HG02759 (cell line): ENCODE results near the gene SERPINE2.

Experiments used
- ATAC-seq: cut with Tn5 transposase; IDR thresholded peaks from one replicate; pipeline ENCODE4 v1.9.1; 2021; ENCODE audit warnings: mild to moderate bottlenecking, moderate library complexity; ENCODE audit not compliant: unreplicated experiment

The SERPINE2 gene

GRCh38 chr2:224046752-224047151, 7.7 kb upstream of the SERPINE2 start:
- ATAC-seq: no peak

DNA sequence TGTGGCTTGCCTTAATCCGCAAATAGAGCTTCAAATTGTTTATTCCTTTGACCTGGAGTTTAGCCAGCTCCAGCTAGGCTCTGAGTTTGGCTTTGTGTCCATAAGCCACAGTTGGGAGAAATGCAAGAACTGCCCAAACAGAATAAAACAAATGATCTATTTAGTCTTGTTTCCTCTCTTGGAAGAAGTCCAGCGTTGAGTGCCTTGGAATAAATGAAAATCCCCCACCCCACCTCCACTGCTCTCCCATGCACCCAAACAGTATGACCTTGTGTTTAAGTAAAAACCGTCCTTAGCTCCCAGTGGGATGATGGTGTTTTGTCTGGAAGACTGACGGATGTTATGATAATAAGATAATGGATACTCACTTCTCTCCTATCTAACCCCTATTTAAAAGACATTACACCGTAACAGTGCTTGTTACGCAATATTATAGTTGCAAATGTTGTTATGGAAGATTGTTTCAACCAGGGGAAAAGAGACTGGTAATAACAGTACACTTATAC, 3.2 kb upstream of the SERPINE2 start:
- ATAC-seq: no peak

DNA sequence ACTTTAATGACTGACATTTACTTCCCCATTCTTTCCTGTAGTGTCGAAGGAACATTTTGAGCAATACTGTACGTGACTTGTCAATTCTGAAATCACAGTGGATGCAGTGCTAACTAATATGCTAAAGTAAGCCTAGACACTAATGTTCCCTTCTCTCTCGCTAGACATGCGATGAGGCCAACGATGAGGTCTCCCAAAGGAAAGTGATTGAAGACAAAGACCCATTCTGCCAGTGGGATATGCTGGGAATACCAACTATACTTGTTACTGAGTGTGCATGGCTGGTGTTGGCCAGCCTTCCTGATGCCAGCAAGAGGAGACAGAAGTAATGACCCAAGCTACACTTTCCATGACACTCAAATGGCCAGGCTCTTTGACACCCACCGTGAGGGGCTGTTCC, 2.5 kb upstream of the SERPINE2 start:
- no peak for ATAC-seq

GRCh38 chr2:224040753-224041152, 1.7 kb upstream of the SERPINE2 start:
- ATAC-seq: no peak

DNA sequence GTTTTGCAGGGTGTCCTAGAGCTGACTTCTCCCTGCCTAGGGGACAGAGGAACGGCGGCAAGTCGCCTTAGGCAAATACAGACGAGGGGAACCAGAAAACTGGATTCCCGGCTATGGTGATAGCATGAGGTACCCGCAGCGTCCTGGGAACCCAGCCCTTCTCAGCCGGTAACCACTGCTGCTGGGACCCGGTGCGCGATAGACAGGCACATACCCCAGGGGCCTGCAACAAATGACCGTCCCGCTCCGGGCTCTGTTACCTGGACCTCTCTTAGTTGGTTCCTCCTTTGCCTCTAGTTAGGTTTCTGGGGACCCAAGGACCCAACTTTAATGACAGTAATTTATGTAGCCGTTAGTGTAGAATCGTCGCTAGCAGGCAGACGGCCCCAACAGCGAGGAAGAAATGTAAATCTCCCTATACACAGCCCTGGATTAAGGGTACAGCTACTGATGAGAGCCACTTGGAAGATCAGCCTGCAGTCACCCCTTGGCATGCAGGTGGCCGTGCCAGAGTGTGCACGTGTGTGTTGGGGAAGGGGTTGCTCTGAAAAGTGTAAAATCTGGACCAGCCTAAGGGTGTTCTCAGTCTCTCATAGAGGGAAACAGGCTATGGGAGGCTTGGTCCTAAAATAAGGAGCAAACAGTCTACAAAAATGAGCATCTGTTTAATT, 819 bp upstream of the SERPINE2 start:
- ATAC-seq: peak; percentile 18

- peak; percentile 35 for ATAC-seq
Observed at GRCh38 chr2:224038830-224039079, 331 bp downstream of the SERPINE2 start.

DNA sequence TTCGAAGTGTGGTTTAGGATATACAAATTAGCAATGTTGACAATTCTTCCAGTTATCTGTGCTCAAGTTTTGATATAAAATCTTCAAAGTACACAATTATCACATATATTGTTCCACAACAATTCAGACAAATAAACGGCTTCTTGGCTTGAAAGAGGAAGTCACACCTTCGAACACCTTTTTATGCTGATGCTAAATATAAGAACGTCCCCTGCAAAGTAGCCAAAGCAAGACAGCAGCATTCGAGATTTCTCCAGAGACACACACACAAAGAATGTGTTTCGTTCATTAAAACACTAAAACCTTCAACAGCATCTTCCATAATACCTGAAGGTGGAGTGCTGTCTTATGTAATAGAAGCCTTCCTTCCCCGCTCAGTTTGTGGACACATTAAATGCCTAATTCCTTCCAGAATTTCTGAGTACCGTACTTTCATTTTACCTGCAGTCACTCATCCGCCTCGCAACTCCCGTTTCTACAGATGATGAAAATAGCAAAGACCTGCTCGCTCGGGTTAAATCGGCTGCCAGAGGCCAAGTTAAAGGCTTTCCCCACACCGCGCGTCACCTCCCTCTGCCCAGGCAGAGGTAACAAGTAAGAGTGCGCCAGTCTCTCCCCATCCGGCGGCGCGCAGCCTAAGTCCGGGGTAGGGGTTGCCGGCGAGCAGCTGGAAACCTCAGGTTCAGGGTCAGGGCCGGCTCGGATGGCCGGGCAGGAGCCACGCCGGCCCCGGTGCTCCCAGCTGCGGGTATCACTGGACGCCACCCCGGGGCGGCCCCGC, 847 bp downstream of the SERPINE2 start:
- peak; percentile 54 for ATAC-seq

GRCh38 chr2:224036731-224037361, 2.2 kb downstream of the SERPINE2 start:
- no peak for ATAC-seq

DNA sequence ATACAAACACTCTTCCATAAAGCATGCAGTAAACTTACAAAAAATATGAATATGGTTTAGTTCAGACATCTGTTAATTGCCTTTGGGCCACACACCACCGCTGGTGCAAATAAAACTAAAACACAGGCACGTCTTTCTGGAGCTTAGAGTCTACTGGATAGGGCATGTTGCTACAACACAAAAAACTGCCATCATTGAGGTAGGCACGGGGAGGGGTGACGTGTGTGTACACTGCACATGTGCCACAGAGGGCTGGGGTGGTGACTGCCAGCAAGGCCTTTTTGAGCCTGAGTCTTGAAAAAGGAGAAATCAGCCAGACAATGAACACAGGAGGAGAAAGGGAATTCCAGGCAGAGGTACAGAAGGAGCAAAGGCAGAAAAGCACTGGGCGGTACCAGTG, 5.1 kb downstream of the SERPINE2 start:
- ATAC-seq: no peak

DNA sequence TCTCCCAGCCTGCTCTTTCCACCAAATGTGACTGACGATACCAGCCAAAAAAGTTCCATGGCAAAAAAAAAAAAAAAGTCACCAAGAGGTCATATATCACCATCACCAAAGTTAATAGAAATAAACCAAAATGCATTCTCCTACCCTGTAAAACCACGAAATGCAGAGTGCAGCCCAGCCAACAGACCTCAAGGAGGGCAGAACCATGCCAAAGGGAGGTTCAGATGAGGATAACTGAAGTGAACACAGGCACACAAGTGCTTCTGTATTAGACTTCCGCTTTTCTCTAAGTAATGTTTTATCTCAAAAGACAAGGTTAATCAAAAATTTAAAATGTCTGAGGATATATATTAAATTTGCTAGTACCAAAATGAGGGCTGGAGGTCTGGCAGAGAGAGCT, 5.5 kb downstream of the SERPINE2 start:
- no peak for ATAC-seq

- no peak for ATAC-seq
Observed at GRCh38 chr2:224032283-224032682, 6.8 kb downstream of the SERPINE2 start.

DNA sequence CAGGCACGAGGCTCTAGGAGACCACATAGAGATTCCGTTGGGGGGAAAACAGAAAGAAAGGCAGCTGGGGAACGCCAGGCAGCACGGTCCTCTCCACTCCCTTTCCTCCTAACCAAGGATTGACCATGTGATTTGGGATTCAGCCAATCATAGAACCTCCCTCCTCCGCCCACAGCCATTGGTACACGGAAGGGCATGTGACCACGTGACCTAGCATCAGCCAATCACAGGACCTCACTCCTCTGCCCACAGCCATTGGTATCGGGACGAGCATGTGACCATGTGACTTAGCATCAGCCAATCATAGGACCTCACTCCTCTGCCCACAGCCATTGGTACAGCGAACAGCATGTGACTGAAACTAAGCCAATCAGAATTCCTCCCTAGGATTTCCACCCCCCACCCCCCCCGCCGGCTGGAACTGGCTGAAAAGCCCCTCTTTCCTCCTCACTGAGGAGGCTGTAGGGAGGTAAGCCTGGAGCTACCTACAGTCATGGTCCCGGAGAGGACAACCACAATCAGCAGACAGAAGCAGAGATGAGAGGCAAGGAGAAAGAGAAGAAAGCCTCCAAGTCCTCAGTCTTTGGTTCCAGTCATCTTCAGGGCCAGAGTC, 7.6 kb downstream of the SERPINE2 start:
- no peak for ATAC-seq

DNA sequence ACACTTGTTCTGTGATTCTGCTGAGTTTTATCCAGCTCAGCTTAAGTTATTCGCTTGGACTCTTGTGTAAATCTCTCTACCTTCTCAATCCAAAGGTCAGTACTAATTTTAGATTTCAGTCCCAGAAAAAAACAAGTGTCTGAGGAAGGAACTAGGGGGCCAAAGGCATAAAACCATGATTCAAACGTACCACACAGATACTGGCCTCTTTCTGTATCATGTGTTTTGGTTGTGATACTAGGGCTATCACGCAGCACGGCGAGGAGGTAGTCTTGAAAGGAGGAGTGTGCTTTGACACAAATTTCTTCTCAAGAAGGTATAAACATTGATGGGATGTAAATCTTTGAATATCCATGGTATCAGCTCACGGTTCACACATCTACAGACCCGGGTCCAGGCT, 8.3 kb downstream of the SERPINE2 start:
- ATAC-seq: no peak

- no peak for ATAC-seq
Observed at GRCh38 chr2:224029876-224030275, 9.2 kb downstream of the SERPINE2 start.

DNA sequence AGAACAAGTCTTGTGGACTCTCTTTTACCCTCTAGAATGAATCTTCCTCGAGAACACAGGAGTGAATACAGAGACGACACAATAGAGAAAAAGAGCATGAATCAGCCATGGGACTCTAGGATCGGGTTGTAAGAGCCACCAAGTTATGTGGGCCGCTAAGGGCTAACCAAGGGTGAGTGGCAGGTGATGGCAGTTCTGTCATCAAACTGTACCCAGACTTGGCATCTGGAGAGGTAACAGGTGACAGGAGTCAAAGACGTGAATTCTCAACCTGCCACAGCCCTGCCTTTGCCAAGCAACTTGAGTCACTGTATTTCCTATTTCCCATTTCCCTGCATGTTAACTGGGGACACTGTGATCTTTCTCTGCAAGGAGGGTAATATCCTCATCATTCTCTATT, 11.2 kb downstream of the SERPINE2 start:
- ATAC-seq: no peak

DNA sequence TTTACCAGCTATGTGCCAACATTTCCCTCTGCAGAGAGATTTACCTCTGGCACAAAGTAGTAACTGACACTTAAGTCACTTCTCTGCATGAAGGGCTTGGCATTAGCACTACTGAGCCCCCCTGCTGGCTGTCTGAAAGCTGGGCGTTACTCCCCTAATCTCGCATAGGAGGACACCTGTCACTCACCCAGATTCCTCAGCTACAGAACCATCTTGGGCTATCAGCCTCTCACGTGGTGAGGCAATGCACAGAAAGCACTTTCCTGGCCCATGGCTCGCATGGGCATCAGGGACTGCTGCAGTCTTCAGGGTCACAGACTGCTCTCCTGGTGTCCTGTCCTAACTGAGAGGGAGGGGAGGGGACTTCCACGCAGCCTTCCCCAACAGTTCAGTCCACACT, 12.0 kb downstream of the SERPINE2 start:
- ATAC-seq: no peak

- ATAC-seq: peak; percentile 93
Observed at GRCh38 chr2:224025874-224026273, 13.2 kb downstream of the SERPINE2 start.

DNA sequence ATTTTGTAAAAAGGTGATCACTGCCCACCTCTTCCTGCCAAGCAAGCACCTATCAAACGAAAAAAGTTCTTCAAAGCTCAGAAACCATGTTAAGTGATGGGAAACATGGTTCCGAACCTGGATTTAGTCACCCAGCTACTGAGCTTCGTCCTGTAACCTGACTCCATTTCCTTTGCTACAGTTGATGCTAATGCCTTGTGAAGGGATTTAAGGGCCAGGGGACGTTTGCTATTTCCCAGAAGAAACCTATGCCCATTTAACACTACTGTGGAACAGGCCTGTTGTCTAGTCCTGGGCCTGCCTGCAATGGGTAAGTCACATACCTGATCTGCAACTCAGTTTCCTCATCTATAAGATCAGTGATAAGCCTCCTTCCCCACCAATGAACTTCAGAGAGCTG, 14.8 kb downstream of the SERPINE2 start:
- ATAC-seq: no peak

- ATAC-seq: no peak
Observed at GRCh38 chr2:224023188-224023587, 15.9 kb downstream of the SERPINE2 start.

DNA sequence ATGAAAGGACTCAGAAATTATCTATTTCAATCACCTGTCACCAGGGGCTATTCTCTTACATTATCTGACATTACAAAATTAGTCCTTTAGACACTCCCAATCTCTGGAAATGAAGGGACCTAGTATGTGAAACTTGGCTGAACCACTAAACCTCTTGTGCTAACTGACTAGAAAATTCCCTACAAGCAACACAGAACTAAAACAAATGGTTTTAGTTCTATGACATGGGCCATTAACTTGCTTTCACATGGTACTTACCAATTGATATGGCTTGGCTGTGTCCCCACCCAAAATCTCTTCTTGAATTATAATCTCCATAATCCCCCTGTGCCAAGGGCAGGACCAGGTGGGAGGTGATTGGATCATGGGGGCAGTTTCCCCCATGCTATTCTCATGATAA, 16.6 kb downstream of the SERPINE2 start:
- ATAC-seq: no peak

GRCh38 chr2:224020523-224020922, 18.6 kb downstream of the SERPINE2 start:
- no peak for ATAC-seq

- no peak for ATAC-seq
Observed at GRCh38 chr2:224017957-224018356, 21.1 kb downstream of the SERPINE2 start.
